ENCODE data around the gene FBXL5.
A peak's percentile ranks its signal among the peaks of the same experiment; 100 is the strongest.

The FBXL5 gene

DNA sequence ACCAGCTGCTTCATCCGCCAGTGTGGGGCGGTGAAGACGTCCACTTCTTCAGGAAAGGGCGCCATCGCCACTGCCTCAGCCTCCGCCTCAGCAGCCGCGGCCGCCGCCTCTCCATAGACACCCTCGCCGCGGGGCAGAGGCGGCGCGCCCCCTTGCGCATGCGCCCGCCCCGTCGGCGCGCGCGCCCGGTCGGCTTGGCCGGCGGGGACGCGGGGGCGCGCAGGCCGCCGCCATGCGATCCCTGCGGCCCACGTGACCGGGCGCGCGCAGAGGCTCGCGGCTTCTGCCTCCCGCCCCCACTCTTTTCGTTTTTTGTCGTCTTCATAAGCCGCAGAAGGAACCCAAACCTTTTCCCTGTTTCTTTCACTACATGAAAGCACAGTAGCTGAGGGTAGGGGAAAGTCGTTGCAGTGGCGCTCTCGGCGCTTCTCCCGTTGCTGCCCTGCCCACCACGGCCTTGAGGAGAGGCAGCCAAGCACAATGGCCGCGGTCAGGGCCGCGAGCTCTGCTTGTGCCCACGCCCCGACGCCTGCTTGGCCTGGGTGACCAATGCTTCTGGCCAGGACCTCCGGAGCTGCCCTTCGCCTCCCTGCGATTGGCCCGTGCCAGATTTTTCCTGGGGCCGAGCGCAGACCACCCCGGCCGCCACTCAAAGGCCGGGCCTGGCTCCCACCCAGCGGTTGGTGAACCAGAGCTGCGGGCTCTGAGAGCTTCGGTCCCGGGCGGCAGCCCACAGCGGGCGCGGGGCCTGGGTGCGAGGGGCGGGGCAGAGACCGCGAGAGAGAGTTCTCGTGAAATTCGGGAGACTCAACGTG lies at the start of gene FBXL5:
Gene FBXL5, minus strand, starts transcription at position 135 of the 815 bp plus-strand sequence. Its CDS starts 70 bp downstream, at position 65.
- DNase-seq (ENCODE audit: low read depth), result peak; percentile 56

DNA sequence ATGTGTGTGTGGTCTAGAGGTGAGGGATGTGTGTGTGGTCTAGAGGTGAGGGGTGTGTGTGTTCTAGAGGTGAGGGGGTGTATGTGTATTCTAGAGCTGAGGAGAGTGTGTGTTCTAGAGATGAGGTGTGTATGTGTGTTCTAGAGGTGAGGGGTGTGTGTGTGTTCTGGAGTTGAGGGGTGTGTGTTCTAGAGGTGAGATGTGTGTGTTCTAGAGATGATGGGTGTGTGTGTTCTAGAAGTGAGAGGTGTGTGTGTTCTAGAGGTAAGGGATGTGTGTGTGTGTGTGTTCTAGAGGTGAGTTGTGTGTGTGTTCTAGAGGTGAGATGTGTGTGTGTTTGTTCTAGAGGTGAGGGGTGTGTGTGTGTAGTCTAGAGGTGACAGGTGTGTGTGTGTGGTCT lies 49.0 kb upstream of the FBXL5 start:
- no peak for DNase-seq (ENCODE audit: low read depth)

- no peak for DNase-seq (ENCODE audit: low read depth)
Observed at GRCh38 chr4:15703439-15703838, 48.3 kb upstream of the FBXL5 start.

DNA sequence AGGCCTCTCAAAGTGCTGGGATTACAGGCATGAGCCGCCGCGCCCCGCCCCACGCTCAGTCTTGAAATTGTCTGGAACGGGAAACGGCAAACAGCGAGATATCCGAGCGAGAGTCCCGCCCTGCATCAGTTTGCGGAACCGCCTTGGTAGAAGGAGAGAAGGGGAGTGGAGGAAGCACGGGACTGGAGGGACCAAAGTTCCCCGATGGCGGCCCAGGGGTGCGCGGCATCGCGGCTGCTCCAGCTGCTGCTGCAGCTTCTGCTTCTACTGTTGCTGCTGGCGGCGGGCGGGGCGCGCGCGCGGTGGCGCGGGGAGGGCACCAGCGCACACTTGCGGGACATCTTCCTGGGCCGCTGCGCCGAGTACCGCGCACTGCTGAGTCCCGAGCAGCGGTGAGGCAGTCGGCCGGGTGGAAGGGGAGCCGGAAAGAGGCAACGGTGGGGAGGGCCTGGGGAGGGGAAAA lies 47.8 kb upstream of the FBXL5 start, which contains the start of gene BST1:
Gene BST1, plus strand, starts transcription at position 125 of the 463 bp plus-strand sequence. Its CDS starts 80 bp downstream, at position 205.
- no peak for DNase-seq (ENCODE audit: low read depth)

GRCh38 chr4:15696866-15697265 lies 41.7 kb upstream of the FBXL5 start:
- no peak for DNase-seq (ENCODE audit: low read depth)

- DNase-seq (ENCODE audit: low read depth), result no peak
Observed at GRCh38 chr4:15695729-15696128, 40.6 kb upstream of the FBXL5 start.

GRCh38 chr4:15695240-15695699 lies 40.1 kb upstream of the FBXL5 start:
- DNase-seq (ENCODE audit: low read depth), result no peak

DNA sequence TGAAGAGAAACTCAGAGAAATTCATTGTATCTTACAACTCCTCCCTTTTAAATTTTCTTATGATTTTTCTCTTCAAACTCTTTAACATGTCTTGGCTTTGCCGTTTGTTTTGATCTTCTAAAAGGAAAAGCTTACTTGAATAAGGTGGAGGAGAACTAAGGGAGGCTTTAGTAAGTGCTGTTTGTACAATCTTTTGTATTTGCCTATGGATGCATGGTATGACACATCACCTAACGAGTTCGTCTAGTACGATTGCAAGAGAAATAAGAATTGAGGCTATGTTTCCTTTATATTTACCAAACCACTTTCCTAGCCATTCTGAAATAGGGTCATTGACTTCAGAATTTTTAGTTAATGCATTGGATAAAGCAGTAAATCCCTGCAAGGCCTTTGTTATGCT lies 39.3 kb upstream of the FBXL5 start:
- DNase-seq (ENCODE audit: low read depth), result no peak

GRCh38 chr4:15692602-15693001 lies 37.4 kb upstream of the FBXL5 start:
- DNase-seq (ENCODE audit: low read depth), result no peak

GRCh38 chr4:15691346-15692135 lies 36.4 kb upstream of the FBXL5 start:
- DNase-seq (ENCODE audit: low read depth), result no peak

- DNase-seq (ENCODE audit: low read depth), result no peak
Observed at GRCh38 chr4:15690020-15690809, 35.1 kb upstream of the FBXL5 start.

DNA sequence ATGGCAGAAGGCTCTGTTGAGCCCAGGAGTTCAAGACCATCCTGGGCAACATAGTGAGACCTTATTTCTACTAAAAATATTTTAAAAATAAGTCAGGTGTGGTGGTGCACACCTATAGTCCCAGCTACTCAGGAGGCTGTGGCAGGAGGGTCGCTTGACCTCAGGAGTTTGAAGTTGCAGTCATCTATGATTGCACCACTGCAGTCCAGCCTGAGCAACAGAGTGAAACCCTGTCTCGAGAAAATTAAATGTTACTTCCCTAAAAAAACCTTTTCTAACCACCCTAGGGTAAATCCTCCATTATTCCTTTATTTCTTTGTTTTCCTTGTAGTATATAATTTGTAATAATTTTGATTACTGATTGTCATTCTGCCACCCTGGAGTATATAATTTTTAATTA lies 34.4 kb upstream of the FBXL5 start:
- no peak for DNase-seq (ENCODE audit: low read depth)

DNA sequence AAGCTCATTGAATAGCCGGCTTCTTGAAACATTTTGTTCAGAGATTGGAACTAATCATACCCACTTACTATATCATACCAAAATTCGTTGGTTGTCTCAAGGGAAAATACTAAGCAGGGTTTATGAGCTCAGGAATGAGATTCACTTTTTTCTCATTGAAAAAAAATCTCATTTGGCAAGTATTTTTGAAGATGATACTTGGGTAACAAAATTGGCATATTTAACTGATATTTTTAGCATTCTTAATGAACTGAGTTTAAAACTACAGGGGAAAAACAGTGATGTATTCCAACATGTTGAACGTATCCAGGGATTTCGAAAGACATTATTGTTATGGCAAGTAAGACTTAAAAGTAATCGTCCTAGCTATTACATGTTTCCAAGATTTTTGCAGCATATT lies 32.9 kb upstream of the FBXL5 start:
- no peak for DNase-seq (ENCODE audit: low read depth)

GRCh38 chr4:15684498-15684897 lies 29.3 kb upstream of the FBXL5 start:
- no peak for DNase-seq (ENCODE audit: low read depth)

DNA sequence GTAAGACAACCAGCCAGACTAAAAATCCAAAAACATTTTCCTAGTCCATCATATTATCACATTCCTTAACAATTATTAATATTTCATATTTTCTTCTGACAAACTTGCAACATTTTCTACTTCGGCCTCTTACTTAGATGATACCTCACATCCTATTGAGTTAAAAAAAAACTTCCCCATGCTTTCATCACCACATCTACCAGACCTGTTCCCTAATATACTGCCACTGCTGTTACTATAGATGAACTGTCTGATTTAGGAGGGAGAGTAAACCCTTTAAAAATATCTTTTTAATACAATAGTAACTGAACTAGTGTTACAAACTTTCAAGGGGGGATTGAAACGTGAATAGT lies 28.0 kb upstream of the FBXL5 start:
- DNase-seq (ENCODE audit: low read depth), result no peak

- DNase-seq (ENCODE audit: low read depth), result no peak
Observed at GRCh38 chr4:15682242-15683142, 27.3 kb upstream of the FBXL5 start.

- DNase-seq (ENCODE audit: low read depth), result peak; percentile 97
Observed at GRCh38 chr4:15681372-15682241, 26.4 kb upstream of the FBXL5 start, which contains the start of gene FAM200B. Gene FAM200B, plus strand, starts transcription at chr4:15681827. Its CDS starts 5,151 bp downstream, at chr4:15686978.

DNA sequence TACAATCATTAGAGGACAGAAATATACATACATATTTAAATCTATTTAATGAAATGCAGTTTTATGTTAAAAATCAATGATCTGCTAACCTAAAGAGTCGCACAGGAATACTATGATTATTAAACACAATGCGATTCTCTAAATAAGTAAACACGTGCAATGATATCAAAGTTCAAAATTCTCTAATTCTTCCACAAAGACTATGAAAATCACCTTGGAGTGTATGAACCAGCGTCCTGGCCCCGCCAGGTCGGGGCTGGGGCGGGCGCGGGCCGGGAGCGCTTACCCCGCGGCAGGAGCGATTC lies 25.9 kb upstream of the FBXL5 start:
- DNase-seq (ENCODE audit: low read depth), result no peak

GRCh38 chr4:15677507-15677988 lies 22.4 kb upstream of the FBXL5 start:
- no peak for DNase-seq (ENCODE audit: low read depth)

DNA sequence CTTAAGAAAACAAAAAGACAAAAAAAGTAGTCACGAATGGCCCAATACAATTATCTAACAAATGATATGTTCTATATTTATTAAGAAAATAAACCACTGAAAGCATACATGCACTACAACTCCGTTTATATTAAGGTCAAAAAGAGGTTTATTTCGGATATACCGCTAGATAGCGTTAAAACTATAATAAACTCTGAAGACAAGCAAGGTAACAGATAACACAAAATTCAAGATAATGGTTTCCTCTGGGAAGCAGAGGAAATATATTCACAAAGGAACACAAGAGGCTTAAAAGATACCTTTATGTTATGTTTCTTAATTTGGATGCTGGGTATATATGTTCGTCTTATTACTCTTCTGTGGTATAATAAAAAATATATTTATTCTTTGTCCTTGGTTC lies 21.7 kb upstream of the FBXL5 start:
- no peak for DNase-seq (ENCODE audit: low read depth)

Data from fibroblast of the conjunctiva (primary cell).